CD8-positive, alpha-beta memory T cell (primary cell): ENCODE data around the gene STK39. TPM values are rescaled to one million over a fixed set of nuclear protein-coding genes. Genes with fewer than 3 reads are reported as not detected.

Experiments used
- CTCF ChIA-PET: fragments of 350-600 bp; sonication (Branson Sonifier 250); formaldehyde crosslinking; loops from one replicate; lab custom pipeline; 2021; ENCODE audit warnings: antibody characterized with exemption; lab: Charles Lee
- POLR2A ChIA-PET: fragments of 350-600 bp; sonication (Branson Sonifier 250); formaldehyde crosslinking; loops from one replicate; lab custom pipeline; 2021; ENCODE audit warnings: antibody characterized with exemption; lab: Charles Lee
- DNase-seq, 5 donors: peaks; one replicate each; pipeline versions ENCODE4 v3.0.0 to v3.0.0-alpha.2; 2020 to 2022; ENCODE audit warnings: mixed read lengths in 1 of 5
- H3K27ac ChIP-seq: one replicate; pipeline ENCODE4 v1.7.0; 2013; ENCODE audit warnings: low read depth, mild to moderate bottlenecking, low read length, moderate library complexity
- H3K27me3 ChIP-seq: 2 replicates; pipeline ENCODE4 v1.7.0; 2013; ENCODE audit warnings: low read length, mild to moderate bottlenecking; ENCODE audit not compliant: insufficient read depth, poor library complexity, severe bottlenecking
- H3K36me3 ChIP-seq: 2 replicates; pipeline ENCODE4 v1.7.0; 2013; ENCODE audit warnings: mild to moderate bottlenecking, low read length, moderate library complexity; ENCODE audit not compliant: insufficient read depth
- H3K4me1 ChIP-seq: 2 replicates; pipeline ENCODE4 v1.7.0; 2013; ENCODE audit warnings: mild to moderate bottlenecking, low read length, moderate library complexity; ENCODE audit not compliant: insufficient read depth
- H3K4me3 ChIP-seq: 2 replicates; pipeline ENCODE4 v1.7.0; 2013; ENCODE audit warnings: mild to moderate bottlenecking, low read length
- H3K9me3 ChIP-seq: 2 replicates; pipeline ENCODE4 v1.7.0; 2013; ENCODE audit warnings: mild to moderate bottlenecking, low read length
- H3K27ac Mint-ChIP-seq, 8 donors: one replicate each; pipeline ENCODE4 v1.8.0; 2020 to 2021; ENCODE audit warnings: mixed read lengths in 8 of 8, mild to moderate bottlenecking in 6 of 8, inconsistent platforms in 3 of 8, moderate library complexity in 3 of 8
- H3K27me3 Mint-ChIP-seq, 2 donors: one replicate each; pipeline ENCODE4 v1.8.0; 2020 to 2021; ENCODE audit warnings: mixed read lengths in 2 of 2, mild to moderate bottlenecking in 1 of 2, moderate library complexity in 1 of 2
- H3K36me3 Mint-ChIP-seq, 3 donors: one replicate each; pipeline ENCODE4 v1.8.0; 2020 to 2021; ENCODE audit warnings: mixed read lengths in 3 of 3, inconsistent platforms in 1 of 3, mild to moderate bottlenecking in 1 of 3
- H3K4me1 Mint-ChIP-seq, 3 donors: one replicate each; pipeline ENCODE4 v1.8.0; 2020 to 2021; ENCODE audit warnings: mixed read lengths in 3 of 3, inconsistent platforms in 1 of 3, mild to moderate bottlenecking in 1 of 3
- H3K4me3 Mint-ChIP-seq, 7 donors: one replicate each; pipeline ENCODE4 v1.8.0; 2020 to 2021; ENCODE audit warnings: mixed read lengths in 7 of 7, mild to moderate bottlenecking in 6 of 7, moderate library complexity in 4 of 7, inconsistent platforms in 2 of 7
- H3K9me3 Mint-ChIP-seq, 5 donors: one replicate each; pipeline ENCODE4 v1.8.0; 2020 to 2022; ENCODE audit warnings: mixed read lengths in 5 of 5, mild to moderate bottlenecking in 3 of 5, moderate library complexity in 2 of 5, inconsistent platforms in 1 of 5
- polyA plus RNA-seq: library from polyadenylated mRNA; unstranded; fragments of 300-500 nt; fragmentation: Illumina TruSeq; gene quantifications from one replicate; pipeline ENCODE4 v1.2.3, GENCODE V29; 2021
- total RNA-seq, 2 experiments: library from RNA; stranded (reverse); gene quantifications; one replicate each; pipeline ENCODE4 v1.2.3, GENCODE V29; 2021

STK39 gene
- total and polyA plus RNA-seq, 3 experiments from 2014 or later = 11.2 to 28.3 (median 25.7) TPM

DNA sequence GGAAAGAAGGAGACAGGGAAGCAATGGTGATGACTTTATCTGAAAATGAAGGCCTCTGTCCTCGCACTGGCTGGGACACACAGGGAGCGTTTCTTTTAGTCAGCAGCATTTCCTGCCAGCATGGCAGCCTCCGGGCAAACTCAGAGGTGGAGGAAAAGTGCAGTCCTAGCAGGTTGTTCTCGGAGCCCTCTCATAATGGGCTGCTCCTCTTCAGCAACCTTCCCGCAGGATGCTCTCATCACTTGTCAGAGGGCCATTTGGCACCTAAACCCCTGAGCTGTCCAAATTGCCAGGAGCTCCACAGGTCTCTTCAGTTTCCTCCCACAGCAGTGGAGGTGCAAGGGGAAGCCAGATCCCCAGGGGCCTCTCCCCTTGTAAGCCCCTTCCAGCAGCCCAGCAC, 6.2 kb downstream of the STK39 start:
- Histone ChIP-seq H3K4me3 (no peak overlapping the region), H3K4me1 (peaks cover 59% of the 10 kb centered on the region), H3K27me3 (no peaks in the 10 kb centered on the region), H3K27ac (no peak overlapping the region), H3K36me3 (no peaks in the 10 kb centered on the region), H3K9me3 (no peaks in the 10 kb centered on the region)
- Mint-ChIP-seq H3K4me3 (no peak overlapping the region), H3K36me3 (peaks cover 0 to 4% (median 4%) of the 10 kb centered on the region in 3 donors), H3K4me1 (peaks cover 33 to 42% (median 41%) of the 10 kb centered on the region in 3 donors), H3K27ac (no peak overlapping the region), H3K9me3 (no peaks in the 10 kb centered on the region), H3K27me3 (peaks cover 0 to 2% of the 10 kb centered on the region in 2 donors)
- DNase-seq = no peak
- ChIA-PET POLR2A (no interaction called here), CTCF (no interaction called here)

DNA sequence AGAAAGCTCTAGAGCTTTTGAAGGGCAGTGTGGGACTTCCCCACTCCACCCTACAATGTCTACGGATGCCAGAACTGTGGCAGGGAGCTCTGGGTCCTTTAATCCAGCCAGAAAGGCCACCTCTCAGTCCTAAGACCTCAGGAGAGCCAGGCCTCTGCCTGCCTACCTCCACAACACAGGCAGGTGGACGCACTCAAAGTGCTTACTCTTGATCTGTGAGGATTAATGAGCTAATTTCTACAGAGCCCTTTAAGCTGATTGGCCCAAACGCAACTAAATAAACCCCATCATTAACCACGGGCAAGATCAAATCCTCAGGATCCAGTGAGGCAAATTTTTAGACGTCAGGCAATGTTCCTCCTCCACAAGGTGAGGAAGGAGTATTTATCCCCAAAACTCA, 8.1 kb downstream of the STK39 start:
- Histone ChIP-seq H3K4me3 (no peak overlapping the region), H3K9me3 (no peaks in the 10 kb centered on the region), H3K27ac (no peak overlapping the region), H3K36me3 (no peaks in the 10 kb centered on the region), H3K27me3 (no peaks in the 10 kb centered on the region), H3K4me1 (peaks cover 50% of the 10 kb centered on the region)
- Mint-ChIP-seq H3K36me3 (peaks cover 0 to 4% (median 3%) of the 10 kb centered on the region in 3 donors), H3K27ac (peak overlapping the region in 1 of 8 donors; percentile 14), H3K9me3 (no peaks in the 10 kb centered on the region), H3K4me3 (no peak overlapping the region), H3K4me1 (peaks cover 23 to 33% (median 32%) of the 10 kb centered on the region in 3 donors), H3K27me3 (no peaks in the 10 kb centered on the region)
- no peak for DNase-seq
- ChIA-PET CTCF (no interaction called here), POLR2A (no interaction called here)

DNA sequence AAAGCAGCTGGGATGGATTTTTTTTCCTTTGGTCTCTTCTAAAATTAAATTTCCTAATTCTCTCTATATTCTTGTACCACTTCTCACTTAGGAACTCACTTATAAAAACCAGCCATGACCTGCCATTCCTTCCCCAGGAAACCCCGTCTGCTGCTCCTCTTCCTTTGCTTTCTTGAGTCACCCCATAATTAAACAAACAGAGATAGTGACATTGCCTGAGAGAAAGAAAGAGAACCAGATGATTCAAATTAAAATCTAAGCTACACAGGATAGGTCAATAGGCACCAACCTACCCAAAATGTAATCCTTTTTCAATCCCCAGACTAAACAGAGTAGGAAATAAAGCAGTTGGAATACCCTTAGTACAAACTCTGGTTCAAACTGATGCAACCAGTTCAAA, 9.7 kb downstream of the STK39 start:
- Mint-ChIP-seq H3K4me3 (peak overlapping the region in 1 of 7 donors; percentile 27), H3K36me3 (peaks cover 0 to 6% (median 4%) of the 10 kb centered on the region in 3 donors), H3K27me3 (no peaks in the 10 kb centered on the region), H3K4me1 (peaks cover 23 to 32% (median 28%) of the 10 kb centered on the region in 3 donors), H3K9me3 (no peaks in the 10 kb centered on the region), H3K27ac (no peak overlapping the region)
- CTCF ChIA-PET = no interaction called here
- no peak for DNase-seq
- POLR2A ChIA-PET = no interaction called here
- Histone ChIP-seq H3K27ac (no peak overlapping the region), H3K27me3 (no peaks in the 10 kb centered on the region), H3K4me3 (no peak overlapping the region), H3K4me1 (peaks cover 48% of the 10 kb centered on the region), H3K9me3 (no peaks in the 10 kb centered on the region), H3K36me3 (no peaks in the 10 kb centered on the region)

DNA sequence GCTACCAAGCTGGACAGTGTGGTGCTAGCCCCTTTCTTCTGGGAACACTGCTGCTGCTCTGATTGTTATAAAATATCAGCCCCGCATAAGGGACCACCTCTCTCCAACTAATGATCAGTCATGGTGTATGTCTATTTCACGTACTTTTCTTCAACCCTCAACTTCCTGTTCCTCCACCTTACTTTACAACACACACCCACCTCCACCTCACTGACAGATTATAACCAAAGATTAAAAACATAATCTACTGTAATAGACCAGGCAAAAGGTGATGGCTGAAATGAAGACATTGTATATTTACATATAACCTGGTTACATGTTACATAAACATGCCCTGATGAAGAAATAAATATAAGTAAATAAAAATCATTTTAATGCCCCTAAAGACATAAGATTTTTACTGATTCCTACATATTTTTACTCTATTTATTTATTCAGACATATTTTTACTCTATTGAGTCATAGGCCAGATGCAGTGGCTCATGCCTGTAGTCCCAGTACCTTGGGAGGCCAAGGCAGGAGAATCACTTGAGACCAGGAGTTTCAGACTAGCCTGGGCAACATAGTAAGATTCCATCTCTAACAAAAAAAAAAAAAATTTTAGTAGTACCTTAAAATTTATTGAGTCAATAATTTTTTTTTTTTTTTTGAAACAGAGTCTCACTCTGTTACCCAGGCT, 12.8 kb downstream of the STK39 start:
- Mint-ChIP-seq H3K27me3 (no peaks in the 10 kb centered on the region), H3K4me1 (peaks cover 42 to 57% (median 43%) of the 10 kb centered on the region in 3 donors), H3K36me3 (peaks cover 12 to 25% (median 18%) of the 10 kb centered on the region in 3 donors), H3K4me3 (peak overlapping the region in 6 of 7 donors; percentile 30 to 49 (median 41)), H3K27ac (peak overlapping the region in 7 of 8 donors; percentile 8 to 90 (median 32)), H3K9me3 (no peaks in the 10 kb centered on the region)
- H3K4me3 ChIP-seq = no peak overlapping the region
- DNase-seq = no peak
- POLR2A ChIA-PET = no interaction called here
- no peak overlapping the region for H3K27ac ChIP-seq
- no peaks in the 10 kb centered on the region for H3K9me3 ChIP-seq
- no peaks in the 10 kb centered on the region for H3K36me3 ChIP-seq
- H3K27me3 ChIP-seq = no peaks in the 10 kb centered on the region
- CTCF ChIA-PET = interaction anchor here (0.6 kb wide), 1 partner anchor 33 kb away, joined by 3 read pairs; no protein-coding TSS in a partner anchor
- peaks cover 26% of the 10 kb centered on the region for H3K4me1 ChIP-seq

DNA sequence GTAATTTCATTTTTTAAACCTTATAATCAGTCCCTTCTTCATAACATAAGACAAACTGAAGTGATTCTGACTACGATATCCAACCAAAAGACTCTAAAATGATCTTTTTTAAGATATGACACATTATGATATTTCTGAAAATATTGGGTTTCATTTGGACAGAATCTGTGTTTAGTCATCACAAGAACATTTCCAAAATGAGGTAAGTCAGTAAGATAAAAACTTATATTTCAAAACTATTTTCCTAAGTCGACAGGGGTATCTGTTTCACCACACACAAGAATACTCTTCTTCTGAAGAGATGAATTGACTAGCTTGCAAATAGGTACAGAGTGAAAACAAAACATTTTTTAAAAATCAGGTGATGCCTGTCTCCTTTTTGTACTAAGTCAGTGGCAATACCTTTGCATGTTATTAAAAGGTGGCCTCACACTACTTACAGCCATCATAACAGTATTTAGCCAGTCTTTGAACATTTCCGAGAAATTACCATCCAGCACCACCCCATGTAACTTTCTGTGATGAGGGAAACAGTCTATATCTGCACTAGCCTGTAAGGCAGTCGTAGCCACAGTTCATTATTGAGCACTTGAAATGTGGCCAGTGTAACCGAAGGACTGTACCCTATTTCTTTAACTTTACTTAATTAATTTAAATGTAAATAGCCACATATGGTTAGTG, 13.5 kb downstream of the STK39 start:
- Histone ChIP-seq H3K27me3 (no peaks in the 10 kb centered on the region), H3K4me3 (no peak overlapping the region), H3K27ac (no peak overlapping the region), H3K9me3 (no peaks in the 10 kb centered on the region), H3K4me1 (peaks cover 19% of the 10 kb centered on the region), H3K36me3 (no peaks in the 10 kb centered on the region)
- POLR2A ChIA-PET = no interaction called here
- Mint-ChIP-seq H3K36me3 (peaks cover 14 to 25% (median 18%) of the 10 kb centered on the region in 3 donors), H3K27ac (peak overlapping the region in 6 of 8 donors; percentile 5 to 39 (median 10)), H3K9me3 (no peaks in the 10 kb centered on the region), H3K27me3 (no peaks in the 10 kb centered on the region), H3K4me1 (peaks cover 45 to 61% (median 48%) of the 10 kb centered on the region in 3 donors), H3K4me3 (peak overlapping the region in 2 of 7 donors; percentile 2 to 20)
- CTCF ChIA-PET = interaction anchor here (0.6 kb wide), 1 partner anchor 33 kb away, joined by 3 read pairs; no protein-coding TSS in a partner anchor
- DNase-seq = no peak

DNA sequence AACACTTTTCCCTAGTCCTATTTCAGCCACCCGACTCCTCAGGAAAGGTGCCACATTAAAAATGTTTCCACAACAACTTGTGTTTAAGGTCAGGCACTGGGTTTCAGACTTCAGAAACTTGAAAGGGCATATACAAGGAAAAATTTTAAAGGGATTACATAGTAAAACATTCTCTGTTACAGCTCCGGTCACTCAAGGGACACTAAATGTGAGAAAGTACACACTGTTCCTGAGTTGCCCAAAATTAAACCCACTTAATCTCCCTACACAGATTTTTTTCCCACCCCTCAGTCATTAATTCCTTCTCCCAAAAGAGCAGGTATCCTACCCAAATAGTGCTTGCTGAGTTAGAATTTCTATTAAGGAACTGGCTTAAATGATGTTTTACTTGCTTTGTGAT, 14.2 kb downstream of the STK39 start:
- Histone ChIP-seq H3K4me1 (peaks cover 19% of the 10 kb centered on the region), H3K27me3 (no peaks in the 10 kb centered on the region), H3K27ac (no peak overlapping the region), H3K4me3 (no peak overlapping the region), H3K36me3 (no peaks in the 10 kb centered on the region), H3K9me3 (no peaks in the 10 kb centered on the region)
- no peak for DNase-seq
- H3K36me3 Mint-ChIP-seq = peaks cover 14 to 25% (median 18%) of the 10 kb centered on the region in 3 donors
- H3K4me1 Mint-ChIP-seq = peaks cover 43 to 58% (median 48%) of the 10 kb centered on the region in 3 donors
- CTCF ChIA-PET = no interaction called here
- peak overlapping the region in 1 of 8 donors; percentile 29 for H3K27ac Mint-ChIP-seq
- no peaks in the 10 kb centered on the region for H3K9me3 Mint-ChIP-seq
- POLR2A ChIA-PET = no interaction called here
- no peaks in the 10 kb centered on the region for H3K27me3 Mint-ChIP-seq
- no peak overlapping the region for H3K4me3 Mint-ChIP-seq

DNA sequence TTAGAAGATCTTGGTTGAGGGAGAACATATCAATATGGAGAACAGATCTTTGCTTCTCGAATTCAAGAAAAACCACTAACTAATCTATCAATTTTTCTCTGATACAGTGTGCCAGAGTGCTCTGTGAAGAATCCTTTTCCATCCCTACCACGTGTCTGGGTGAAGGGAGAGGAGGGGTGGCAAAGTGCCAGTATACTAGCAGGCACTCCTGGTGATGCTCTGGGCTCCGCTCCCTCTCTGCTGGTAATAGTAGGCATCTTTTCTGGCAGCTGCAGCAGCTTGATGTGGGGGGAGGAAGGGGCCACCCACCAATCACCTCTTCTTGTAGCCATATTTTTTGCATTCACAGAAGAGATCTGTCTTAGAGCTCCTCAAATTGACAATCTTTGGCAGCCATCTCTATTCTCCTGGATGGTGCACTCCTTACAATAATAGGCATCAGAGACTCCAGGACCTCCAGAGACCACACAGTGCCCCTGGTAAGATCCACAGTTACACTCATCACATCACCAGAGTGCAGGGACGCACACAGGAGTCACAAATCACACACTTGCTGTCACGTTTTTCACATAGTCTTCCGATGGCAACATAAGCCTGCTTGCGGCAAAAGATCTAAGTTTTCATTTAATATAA, 15.7 kb downstream of the STK39 start:
- peak overlapping the region in 2 of 8 donors; percentile 19 to 46 for H3K27ac Mint-ChIP-seq
- DNase-seq = no peak
- H3K27me3 ChIP-seq = no peaks in the 10 kb centered on the region
- CTCF ChIA-PET = no interaction called here
- no peak overlapping the region for H3K4me3 ChIP-seq
- peaks cover 41 to 58% (median 54%) of the 10 kb centered on the region in 3 donors for H3K4me1 Mint-ChIP-seq
- no peaks in the 10 kb centered on the region for H3K36me3 ChIP-seq
- no peaks in the 10 kb centered on the region for H3K9me3 Mint-ChIP-seq
- H3K4me1 ChIP-seq = peaks cover 19% of the 10 kb centered on the region
- no peak overlapping the region for H3K27ac ChIP-seq
- no peaks in the 10 kb centered on the region for H3K27me3 Mint-ChIP-seq
- peaks cover 14 to 25% (median 14%) of the 10 kb centered on the region in 3 donors for H3K36me3 Mint-ChIP-seq
- no peak overlapping the region for H3K4me3 Mint-ChIP-seq
- POLR2A ChIA-PET = no interaction called here
- no peaks in the 10 kb centered on the region for H3K9me3 ChIP-seq
